Testis (tissue), 2 donors: Measurements from ENCODE around the gene SNRPB2.

Experiments
- POLR2A ChIP-seq: fragments of 450-650 bp; IDR thresholded peaks from one replicate; pipeline ENCODE4 v1.6.1; 2017; ENCODE audit warnings: antibody characterized with exemption, mild to moderate bottlenecking, moderate library complexity
- TF ChIP-seq, protein P1 (sequence below), 3 experiments: fragments of 450-650 bp in 2 of 3; fragments of 200-600 bp in 1 of 3; sonication (generic) in 1 of 3; IDR thresholded peaks; one replicate each; pipeline ENCODE4 v1.5.1; 2016 to 2019; ENCODE audit warnings: antibody characterized with exemption in 3 of 3, mild to moderate bottlenecking in 2 of 3, moderate library complexity in 1 of 3

DNA sequence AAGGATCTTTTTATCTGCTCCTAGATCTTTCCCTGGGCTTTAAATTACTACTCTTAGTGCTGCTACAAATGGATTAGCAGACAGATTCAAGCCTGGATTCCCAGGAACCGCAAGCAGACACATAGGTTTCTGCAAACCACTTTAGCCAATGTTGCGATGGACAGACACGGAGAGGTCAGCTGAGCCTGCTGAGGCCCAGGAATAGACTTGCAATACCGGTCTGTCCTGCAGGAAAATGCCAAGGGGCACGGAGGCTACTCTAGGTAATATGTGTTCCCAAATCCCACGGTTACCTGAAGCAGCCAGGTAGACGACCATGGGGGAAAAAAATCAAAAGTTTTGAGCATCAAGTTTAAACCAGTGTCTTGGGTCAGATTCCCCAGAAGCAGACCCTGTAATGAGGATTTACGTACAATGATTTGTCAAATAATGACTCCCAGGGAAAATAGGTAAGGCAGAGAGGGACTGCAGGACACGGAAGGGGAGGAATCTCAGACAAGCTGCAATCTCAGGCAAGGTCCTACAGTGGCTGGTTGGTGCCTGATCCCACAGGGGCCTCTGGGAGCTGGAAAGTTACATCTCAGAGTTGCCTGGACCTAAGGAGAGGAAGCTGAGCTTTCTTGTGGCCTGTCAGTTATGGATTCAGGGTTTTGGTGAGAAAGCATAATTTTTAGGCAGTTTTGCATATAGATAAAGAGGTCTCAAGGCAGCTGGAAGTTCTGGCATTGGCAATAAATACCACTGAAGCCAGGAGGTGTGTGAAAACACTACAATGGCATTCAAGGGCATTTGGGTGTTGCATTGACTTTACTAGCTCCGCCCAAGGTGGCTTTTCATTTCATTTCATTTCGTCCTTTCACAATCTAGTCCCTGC, 30.8 kb downstream of the SNRPB2 start:
- TF ChIP-seq, protein P1, sequence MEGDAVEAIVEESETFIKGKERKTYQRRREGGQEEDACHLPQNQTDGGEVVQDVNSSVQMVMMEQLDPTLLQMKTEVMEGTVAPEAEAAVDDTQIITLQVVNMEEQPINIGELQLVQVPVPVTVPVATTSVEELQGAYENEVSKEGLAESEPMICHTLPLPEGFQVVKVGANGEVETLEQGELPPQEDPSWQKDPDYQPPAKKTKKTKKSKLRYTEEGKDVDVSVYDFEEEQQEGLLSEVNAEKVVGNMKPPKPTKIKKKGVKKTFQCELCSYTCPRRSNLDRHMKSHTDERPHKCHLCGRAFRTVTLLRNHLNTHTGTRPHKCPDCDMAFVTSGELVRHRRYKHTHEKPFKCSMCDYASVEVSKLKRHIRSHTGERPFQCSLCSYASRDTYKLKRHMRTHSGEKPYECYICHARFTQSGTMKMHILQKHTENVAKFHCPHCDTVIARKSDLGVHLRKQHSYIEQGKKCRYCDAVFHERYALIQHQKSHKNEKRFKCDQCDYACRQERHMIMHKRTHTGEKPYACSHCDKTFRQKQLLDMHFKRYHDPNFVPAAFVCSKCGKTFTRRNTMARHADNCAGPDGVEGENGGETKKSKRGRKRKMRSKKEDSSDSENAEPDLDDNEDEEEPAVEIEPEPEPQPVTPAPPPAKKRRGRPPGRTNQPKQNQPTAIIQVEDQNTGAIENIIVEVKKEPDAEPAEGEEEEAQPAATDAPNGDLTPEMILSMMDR (IDR thresholded peaks at IDR 0.05): no peak
- TF ChIP-seq POLR2A: no peak
